Hematopoietic multipotent progenitor cell treated with erythropoietin and hydrocortisone succinate and interleukin-3 and kit ligand, for 4 days (in vitro differentiated cells): ENCODE results near the gene LGI2.

ENCODE experiments used
- DNase-seq: peaks from one replicate; pipeline ENCODE4 v3.0.0-alpha.2; 2015

LGI2 gene

GRCh38 chr4:24956763-24957162 lies 74.0 kb downstream of the LGI2 start:
- no peak for DNase-seq

GRCh38 chr4:24956091-24956490 lies 74.7 kb downstream of the LGI2 start:
- DNase-seq = no peak

DNA sequence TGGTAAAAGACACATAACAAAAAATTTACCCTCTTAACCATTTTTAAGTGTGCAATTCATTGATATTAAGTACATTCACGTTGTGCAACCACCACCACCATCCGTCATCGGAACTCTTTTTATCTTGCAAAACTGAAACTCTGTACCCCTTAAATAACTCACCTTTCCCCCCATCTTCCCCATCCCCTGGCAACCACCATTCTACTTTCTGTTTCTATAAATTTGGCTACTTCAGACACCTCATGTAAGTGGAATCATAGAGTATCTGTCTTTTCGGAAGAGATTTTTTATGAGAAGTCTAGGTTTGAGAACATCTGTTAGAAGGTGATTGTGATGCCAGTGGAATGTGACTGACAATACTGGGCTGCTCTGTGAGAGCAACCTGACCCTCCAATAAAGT lies 78.1 kb downstream of the LGI2 start:
- DNase-seq = no peak

DNA sequence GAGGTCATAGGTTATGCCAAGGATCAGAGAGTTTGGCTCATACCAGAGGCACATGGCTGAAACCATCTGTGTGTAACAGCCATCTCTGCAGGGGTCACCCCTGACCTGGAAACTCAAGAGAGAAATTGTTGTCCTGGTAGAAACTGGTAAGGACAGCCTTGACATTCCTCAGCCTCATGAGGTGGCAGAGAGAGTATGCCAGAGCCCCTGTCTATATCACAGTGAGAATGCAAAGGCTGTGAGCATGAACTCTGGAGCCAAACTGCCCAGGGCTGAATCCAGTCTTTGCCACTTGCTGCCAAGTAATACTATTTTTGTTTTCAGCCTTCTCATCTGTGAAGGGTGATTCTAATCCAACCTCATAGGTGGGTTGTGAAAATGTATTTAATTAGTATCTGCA lies 80.8 kb downstream of the LGI2 start:
- DNase-seq = no peak
